HG03460 (cell line): ENCODE results near the gene BAG3.

ENCODE experiments used
- ATAC-seq: cut with Tn5 transposase; IDR thresholded peaks from one replicate; pipeline ENCODE4 v1.9.1; 2021; ENCODE audit not compliant: unreplicated experiment

BAG3 gene

GRCh38 chr10:119665901-119666708 is 14.9 kb downstream of the BAG3 start:
- ATAC-seq: no peak

DNA sequence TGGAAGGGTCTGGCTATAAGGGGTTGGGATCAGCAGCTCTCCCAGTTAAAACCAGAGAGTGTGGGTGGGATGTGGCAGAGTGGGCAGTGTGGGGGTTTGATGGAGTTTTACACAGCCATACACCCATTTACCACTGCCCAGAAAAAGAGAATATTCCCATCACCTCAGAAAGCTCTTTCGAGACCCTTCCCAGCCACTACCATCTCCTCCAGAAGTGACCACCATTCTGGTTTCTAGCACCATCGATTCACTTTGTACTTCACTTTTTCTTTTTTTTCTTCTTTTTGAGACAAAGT is 15.5 kb downstream of the BAG3 start:
- ATAC-seq: no peak

- ATAC-seq: no peak
Observed at GRCh38 chr10:119667562-119668328, 16.6 kb downstream of the BAG3 start.

DNA sequence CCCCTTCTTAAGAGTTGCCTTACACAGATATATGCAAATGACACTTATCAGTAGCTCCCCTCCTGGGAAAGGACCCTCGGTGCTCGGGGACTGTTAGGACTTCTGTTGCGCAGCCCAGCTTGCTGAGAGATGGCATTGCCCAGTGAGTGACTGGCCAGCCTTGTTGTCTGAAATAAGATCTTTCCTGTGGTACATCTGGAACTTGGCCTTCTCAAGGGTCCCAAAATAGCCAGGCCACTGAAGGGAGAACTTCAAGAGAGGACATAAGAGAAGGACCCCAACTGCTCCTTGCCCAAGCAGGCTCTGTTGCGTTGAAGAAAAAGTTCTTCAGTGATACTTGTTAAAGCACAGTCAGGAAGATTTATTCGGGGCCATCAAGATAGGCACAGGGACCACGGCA is 17.3 kb downstream of the BAG3 start:
- no peak for ATAC-seq

- ATAC-seq: no peak
Observed at GRCh38 chr10:119669331-119669730, 18.2 kb downstream of the BAG3 start.

DNA sequence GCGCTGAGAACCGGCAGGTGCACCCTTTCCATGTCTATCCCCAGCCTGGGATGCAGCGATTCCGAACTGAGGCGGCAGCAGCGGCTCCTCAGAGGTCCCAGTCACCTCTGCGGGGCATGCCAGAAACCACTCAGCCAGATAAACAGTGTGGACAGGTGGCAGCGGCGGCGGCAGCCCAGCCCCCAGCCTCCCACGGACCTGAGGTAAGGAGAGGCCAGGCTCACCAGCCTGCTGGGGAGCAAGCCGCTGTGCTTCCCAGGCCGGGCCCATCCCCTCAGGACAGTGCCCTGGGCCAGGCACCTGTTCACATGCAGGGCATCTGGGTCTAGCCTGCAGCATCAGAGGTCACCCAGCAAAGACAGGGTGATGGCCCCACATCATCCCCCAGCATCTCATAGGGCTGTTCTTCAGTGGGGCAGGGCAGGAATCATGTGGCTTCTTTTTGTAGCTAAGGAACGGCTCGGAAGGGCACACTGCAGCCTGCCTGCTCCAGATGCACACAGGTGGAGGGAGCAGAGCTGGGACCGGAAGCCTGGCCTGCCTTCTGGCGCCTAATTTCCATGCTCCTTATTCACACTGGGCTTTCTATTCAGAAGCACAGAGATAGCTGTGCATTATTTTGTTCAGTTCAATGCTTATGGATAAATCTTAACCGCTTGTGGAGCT is 18.9 kb downstream of the BAG3 start:
- ATAC-seq: no peak

DNA sequence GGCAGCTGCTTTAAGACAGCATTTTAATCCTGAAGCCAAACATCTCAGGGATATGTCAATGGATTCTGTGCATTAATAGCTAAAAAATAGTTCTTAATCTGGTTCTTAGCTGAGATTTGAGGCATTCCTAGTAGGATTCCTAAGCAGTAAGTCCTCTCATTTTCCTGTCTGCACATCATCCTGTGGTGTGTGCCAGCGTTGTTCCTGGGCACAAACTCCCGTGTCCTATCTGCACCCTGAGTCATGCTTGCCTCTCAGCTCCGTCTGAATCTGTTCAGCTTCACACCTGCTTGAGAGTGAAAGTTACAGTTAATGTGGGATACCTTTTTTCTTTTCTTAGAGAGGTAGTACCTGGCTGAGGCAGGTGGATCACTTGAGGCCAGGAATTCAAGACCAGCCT is 19.5 kb downstream of the BAG3 start:
- no peak for ATAC-seq

DNA sequence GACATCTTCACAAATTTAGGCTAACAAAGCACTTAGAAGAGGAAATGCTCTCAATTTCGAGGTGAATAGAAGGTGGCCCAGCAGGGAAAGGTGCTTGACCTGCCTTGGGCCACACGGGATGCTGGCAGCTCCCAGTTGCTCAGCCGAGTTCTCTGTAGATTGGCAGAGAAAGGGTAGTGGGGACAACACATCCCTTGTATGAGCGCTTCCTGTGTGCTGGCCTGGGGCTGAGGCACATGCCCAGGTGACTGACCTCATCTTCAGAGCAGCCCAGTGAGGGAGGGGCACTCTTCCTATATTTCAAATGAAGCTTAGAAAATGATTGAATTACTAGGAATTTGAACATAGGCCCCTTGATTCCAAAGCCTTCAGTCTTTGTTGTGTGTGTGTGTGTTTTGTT is 20.2 kb downstream of the BAG3 start:
- no peak for ATAC-seq

DNA sequence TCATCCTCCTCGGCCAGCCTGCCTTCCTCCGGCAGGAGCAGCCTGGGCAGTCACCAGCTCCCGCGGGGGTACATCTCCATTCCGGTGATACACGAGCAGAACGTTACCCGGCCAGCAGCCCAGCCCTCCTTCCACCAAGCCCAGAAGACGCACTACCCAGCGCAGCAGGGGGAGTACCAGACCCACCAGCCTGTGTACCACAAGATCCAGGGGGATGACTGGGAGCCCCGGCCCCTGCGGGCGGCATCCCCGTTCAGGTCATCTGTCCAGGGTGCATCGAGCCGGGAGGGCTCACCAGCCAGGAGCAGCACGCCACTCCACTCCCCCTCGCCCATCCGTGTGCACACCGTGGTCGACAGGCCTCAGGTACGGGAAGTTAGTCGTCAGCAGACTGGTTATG is 21.1 kb downstream of the BAG3 start:
- ATAC-seq: no peak

DNA sequence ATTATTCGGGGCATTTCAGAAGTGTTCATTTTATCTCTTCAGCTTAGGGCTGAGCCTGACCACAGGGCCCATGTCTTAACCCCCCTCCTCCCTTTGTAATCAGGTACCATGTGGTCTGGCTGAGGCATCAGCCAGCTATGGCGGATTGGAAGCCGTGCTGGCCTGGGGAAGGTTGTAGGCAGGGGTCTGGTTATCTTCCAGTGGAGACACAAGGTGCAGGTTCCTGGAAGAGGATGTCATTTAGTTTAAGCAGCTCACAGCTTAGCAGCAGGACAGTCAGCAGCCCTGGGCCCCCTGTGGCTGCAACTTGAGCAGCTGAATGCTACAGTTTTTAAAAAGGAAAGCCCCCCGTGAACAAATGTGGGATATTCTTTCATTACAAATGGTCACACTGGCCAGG is 22.1 kb downstream of the BAG3 start:
- ATAC-seq: no peak

DNA sequence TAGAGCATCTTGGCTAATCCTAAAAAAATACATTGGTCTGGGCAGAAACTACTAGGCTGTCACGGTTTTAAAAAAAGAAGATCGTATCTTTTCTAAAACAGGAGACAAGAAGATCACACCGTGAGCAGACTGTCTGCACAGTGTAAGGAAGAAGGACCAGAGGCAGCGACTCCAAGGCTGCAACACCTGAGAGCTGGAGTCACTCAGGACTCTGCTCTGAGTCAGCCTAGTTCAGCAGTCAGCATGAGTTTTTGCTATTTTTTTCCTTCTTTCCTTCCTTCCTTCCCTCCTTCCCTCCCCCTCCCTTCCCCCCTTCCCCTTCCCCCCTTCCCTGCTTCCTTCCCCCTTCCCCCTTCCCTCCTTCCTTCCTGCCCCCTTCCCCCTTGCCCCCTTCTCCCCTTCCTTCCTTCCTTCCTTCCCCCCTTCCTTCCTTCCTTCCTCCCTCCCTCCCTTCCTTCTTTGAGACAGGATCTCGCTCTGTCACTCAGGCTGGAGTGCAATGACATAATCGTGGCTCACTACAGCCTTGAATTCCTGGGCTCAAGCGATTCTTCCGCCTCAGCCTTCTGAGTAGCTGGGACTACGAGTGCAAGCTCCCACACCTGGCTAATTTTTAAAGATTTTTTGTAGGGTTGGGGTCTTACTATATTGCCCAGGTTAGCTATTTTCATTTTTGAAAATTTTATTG is 24.4 kb downstream of the BAG3 start:
- ATAC-seq: no peak

- no peak for ATAC-seq
Observed at GRCh38 chr10:119677126-119677525, 25.9 kb downstream of the BAG3 start.

DNA sequence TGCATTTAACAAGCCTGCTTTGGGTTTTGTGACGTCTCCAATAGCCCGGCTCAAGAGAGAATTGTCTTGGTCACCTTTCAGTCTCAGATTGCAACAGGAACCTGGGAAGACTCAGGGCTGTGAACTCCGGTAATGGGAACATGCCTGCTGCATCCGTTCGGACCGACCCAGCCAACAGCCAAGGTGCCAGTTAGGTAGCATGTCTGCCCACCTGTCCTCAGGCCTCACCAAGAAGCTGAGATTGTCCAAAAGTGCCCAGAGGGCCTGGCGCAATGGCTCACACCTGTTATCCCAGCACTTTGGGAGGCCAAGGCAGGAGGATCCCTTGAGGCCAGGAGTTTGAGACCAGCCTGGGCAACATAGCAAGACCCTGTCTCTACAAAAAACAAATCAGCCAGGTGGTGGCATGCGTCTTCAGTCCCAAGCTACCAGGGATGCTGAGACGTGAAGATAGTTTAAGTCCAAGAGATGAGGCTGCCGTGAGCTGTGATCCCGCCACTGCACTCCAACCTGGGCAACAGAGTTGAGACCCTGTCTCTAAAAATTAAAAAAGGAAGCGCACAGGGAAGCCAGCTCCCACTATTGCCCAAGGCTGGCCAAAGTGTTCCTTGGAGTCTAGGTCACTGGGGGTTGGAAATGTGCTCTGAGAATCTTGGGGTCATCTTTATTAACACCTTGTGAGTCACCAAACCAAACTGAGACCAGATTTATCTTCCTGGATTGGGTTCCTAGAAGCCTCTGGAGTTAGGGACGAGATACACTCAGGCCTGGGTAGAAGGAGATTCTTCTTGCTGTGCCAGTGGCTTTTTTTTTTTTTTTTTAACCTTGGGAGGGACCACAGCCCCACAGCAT is 26.9 kb downstream of the BAG3 start:
- ATAC-seq: no peak

GRCh38 chr10:119679480-119679829 is 28.3 kb downstream of the BAG3 start:
- ATAC-seq: no peak

DNA sequence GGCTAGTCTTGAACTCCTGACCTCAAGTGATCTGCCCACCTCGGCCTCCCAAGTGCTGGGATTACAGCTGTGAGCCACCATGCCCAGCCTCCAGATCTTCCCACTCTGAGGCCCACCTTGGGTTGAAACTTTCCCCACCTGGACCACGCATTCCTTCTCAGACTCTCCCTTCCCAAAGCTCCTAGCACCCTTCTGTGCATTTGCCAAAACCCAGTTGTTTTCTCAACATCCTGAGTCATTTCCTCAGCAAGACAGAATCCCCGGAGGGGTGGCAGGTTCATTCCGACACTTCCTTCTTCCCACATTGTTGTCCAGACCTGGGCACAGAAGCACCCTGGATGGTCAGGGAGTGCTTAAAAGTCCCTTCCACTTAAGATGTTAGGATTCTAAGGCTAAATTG is 28.9 kb downstream of the BAG3 start:
- no peak for ATAC-seq

- ATAC-seq: no peak
Observed at GRCh38 chr10:119680650-119681081, 29.5 kb downstream of the BAG3 start.

DNA sequence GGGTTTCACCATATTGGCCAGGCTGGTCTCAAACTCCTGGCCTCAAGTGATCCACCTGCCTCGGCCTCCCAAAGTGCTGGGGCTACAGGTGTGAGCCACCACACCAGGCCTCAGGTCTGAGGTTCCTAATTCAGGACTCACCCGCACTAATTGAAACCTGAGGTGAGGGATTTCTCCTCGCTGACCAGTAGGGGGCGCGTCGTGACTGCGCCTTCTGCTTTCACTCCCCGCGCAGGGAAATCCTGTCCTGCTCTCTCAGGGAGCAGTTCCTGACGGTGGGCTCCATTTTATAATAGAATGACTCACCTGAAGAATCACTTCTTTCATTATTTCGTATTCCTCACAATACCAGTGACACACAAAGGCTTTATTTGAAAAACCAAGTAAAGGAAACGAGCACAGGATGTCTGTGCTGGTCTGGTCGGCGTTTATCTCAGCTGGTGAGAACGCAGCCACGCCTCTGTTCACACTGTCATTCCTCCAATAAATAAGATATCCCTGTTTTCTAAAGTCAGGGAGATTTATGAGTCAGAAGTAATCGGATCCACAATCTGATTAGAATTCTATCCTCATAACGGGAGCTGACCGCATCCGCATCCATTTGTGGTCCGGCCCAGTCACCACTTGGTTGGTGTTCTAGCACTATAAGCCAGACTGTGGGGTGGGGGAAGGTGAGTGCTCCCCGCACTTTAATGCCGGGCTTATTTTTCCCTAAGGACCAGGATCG is 35.4 kb downstream of the BAG3 start:
- ATAC-seq: peak; percentile 63

- ATAC-seq: no peak
Observed at GRCh38 chr10:119687192-119688032, 36.2 kb downstream of the BAG3 start.

DNA sequence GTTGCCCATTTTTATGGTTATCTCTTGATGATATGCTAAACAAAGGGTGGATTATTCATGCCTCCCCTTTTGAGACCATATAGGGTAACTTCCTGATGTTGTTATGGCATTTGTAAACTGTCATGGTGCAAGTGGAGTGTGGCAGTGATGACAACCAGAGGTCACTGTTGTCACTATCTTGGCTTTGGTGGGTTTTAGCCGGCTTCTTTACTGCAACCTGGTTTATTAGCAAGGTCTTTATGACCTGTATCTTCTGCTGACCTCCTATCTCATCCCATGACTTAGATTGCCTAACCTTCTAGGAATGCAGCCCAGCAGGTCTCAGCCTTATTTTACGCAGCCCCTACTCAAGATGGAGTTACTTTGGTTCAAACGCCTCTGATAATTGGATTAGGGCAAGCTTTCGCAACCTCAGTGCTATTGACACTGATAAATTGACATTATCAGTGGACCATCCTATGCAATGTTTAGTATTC is 36.9 kb downstream of the BAG3 start:
- ATAC-seq: no peak
